ENCODE measurements around the gene ADAM19.

Gene ADAM19

DNA sequence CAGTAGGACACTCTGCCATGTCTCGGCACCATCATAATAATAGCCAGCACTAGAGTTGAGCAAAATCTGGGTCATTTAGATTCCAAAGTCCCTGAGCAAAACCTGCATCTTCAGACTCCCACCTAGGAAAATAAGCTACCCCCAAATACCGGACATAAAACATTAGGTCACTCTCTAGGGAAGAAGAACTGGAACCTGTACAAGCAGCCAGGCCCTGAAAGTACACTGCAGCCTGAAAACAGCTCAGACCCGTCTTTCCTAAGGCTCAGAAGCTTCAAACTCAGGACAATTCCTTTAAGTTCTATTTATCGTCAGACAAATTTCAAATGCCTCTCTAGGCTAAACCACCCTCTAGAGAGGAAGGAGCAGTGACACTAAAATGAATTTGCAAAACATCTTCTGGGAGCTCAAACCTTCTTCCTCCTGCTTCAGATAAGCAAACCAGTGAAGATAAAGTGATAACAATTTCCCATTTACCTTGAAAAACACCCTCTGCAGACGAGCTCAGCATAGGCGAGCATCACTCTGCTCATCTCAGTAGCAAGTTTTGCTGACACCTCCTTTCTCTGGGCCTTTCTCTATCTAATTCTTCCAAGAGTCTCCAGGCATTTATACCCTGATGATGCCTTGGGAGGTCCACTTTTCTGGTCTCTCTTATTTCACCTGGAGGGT, 34.0 kb downstream of the ADAM19 start:
- DNase-seq = no peak

DNA sequence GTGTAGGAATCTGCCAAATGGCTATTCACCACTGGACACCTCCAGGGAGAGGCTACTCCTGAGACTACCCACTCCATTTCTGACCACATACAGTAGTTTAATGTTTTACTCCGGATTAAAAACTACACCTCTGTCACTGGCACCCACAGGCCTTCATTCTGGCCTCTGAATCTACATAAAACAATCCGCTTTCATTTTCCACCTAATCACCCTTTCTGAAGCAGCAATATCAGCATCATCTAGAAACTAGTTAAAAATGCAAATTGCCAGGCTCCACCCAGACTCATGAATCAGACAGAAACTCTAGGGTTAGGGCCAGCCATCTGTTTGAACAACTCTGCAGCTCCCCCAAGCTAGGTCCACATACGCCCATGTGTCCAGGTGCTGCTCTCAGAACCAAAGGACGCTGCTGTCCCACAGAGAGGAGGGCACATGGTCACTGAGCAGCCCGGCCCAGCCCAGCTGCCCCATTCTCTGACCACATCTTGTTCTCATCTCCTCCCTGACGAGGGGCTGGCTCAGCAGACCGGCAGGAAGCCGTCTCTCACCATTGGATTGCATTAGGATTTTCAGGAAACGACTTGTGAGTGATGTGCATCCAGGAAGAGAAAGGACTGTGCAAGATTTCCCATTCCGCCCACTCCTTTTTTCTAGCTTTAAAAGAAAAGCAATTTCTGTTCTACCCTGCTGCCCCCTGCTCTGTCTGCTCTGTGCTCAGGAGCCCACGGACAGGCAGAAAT, 34.7 kb downstream of the ADAM19 start:
- no peak for DNase-seq

DNA sequence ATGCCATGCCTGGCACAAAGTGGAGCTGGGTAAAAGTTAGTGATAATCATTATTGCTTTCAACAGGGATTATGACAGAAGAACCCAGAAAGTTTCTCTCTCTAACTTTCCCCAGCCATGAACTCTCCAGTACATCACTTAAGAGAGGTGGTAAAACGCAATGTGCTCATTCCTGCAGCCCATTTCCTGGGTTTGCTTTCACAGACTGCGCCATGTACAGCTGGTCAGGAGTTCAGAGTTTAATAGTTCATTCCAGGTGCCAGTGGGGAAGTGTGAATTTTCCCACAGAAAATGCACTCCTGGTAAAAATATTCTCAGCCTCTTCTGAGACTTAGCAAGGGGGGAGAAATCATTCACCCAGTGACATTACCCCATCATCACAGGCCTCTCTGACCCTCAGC, 35.5 kb downstream of the ADAM19 start:
- DNase-seq = no peak

DNA sequence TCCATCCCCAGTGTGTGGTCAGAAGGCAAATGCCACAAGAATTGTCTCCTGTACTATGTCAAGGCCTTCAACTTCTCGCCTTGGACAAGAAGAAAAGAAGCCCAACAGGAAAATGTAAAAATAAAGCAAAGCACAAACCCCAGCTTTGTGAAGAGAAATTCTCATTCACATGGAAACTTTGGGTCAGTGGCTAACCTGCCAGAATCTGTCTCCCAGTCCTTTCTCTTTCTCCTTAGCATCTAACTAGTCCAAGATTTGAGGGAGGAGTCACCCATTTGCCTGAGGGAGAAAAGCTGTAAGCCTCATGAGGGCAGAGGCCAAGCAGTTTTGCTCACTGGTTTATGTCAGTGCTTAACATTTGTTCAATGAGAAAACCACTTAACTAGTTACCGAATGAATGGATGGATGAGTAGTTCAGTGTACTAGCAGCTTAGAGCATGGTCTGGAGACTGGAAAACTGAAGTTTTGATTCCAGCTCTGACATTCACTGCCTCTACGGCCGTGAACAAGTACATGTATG, 36.0 kb downstream of the ADAM19 start:
- DNase-seq = no peak

DNA sequence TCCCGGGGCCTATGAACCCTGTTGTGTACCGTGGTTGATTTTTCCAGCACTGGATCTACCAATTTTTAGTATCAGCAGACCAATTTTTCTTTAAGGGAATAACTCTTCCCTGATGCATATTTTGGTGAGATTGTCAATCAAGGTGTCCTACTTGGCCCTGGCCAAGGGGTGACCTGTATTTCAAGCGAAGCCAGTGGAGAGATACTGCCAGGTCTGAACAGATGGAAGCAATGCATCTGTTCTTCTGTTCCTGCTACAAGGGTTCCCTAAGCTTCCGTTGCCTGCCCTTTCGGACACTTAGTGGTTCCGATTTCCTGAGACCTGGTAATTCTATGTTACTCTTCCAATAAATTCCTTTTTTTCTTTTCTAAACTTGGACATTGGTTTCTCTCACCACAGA, 37.3 kb downstream of the ADAM19 start:
- no peak for DNase-seq

DNA sequence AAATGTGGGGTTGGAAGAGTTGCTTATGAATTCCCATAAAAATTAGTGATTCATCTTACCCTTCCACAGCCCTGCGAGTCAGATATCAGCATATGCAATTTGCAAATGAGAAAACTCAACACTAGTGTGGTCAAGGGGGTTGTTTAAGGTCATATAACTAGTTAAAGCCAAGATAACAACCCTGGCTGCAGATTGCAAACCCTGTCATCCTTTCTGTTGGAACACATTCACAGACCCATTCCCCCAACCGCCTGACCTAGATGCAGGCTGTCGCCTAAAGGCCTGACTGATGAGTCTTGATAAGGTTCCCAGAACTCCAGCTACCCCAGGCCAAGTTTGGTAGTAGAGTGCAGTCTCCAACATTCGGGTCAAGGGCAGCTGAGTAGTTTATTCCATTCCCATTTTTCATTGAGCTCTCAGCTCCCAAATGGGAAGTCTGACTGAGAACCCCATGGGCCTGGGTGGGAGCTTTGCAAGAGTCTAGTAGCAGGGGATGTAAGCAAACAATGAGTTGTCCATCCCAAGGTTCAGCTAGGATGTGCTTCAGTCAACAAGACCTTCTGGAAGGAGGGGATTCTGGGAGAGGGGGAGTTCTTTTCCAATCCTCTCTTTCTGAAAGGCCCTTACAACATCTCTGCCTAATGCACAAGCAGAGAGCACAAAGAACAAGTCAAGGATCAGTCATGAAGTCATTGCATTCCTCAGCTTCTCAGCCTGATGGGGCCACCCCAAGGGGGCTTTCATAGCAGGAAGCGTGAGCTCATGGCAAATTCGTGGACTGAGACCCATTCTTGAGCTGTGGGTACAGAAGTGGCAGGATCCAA, 40.3 kb downstream of the ADAM19 start:
- no peak for DNase-seq

DNA sequence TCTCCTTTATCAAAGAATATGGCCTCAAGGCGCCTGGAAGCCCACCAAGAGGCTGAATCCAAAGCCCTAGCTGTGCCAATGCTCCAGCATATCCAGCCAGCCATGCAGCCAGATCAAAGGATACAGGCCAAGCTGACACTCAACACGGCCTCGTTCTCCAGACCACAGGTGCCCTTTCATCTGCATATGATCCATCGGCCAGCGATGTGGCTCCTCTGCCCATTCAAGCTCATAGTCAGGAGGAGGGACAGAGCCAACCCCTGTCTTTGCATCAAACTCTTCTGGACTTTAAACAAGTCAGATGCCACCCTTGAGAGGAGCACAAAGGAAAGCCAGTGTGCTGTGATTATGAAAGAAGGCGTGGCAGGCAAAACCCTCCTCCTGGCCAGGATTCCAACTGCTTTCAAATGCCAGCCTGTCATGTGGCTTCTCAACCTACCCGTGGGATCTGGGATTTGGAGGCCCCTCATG, 42.5 kb downstream of the ADAM19 start:
- no peak for DNase-seq

DNA sequence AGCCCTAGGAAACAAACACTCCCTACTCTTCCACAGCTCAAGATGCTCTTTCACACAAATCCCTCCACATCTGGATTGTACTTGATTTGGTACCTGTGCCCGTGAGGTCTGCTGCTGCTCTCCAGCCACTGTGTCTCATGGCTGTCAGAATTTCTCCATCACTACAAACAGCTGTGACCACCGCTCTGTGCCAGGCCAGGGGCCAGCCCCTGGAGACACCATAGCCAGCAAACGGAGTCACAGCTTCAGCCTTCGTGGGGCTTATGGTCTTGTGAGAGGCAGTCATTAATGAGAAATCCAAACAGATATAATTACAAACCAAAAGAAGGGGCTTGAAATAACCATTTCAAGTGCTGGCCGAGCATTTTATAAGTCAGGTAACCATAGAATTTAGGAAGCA, 43.6 kb downstream of the ADAM19 start:
- DNase-seq = no peak

DNA sequence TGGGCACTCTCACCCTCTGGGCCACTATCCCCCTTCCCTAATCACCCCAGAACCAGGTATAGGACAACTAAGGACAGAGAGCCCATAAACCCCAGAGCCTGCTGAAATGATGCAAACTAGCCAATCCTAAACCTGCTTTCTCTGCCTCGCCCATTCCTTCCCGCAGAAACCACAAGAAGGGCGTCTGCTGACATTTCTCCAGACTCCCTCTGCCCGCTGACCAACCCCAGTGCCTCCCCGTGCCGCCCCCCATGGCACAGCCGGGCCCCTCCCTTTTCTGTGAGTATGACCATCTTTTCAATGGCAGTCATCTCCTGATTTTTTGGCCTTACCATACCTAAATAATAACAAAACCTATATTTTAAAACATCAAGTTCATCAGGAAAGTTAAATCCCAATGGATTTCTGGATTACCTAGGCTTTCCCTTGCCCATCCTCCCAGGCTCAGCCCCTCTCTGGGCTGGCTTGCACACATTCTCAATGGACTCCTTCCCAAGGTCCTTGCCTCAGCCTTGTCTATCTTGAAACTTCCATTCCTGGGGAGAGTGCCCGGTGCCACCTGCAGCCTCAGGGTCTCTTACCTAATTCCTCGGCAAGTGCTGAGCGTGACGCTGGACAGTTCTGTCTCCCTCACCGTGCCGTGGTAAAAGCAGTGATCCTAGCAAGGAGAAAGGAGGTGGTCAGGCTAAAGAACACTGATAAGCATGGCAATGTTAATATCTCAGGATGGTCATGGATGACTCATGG, 45.2 kb downstream of the ADAM19 start:
- DNase-seq = no peak

DNA sequence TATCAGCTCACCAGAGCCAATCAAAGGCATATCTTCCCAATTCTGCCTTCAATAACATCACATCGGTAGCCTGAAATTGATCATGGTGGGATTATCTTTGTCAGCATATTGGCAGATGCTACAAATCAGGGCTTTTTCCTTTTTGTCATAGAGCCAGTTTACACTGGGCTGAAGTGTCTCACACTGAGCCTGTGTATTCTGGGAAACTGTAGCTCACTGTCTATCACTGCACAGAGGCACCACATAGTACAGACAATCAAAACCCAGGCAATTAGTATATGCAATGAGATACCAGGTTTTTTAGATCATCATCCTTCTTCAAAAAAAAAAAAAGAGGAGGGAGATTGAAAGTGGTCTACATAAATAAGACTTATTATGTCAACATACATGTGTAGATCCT, 46.6 kb downstream of the ADAM19 start:
- no peak for DNase-seq

DNA sequence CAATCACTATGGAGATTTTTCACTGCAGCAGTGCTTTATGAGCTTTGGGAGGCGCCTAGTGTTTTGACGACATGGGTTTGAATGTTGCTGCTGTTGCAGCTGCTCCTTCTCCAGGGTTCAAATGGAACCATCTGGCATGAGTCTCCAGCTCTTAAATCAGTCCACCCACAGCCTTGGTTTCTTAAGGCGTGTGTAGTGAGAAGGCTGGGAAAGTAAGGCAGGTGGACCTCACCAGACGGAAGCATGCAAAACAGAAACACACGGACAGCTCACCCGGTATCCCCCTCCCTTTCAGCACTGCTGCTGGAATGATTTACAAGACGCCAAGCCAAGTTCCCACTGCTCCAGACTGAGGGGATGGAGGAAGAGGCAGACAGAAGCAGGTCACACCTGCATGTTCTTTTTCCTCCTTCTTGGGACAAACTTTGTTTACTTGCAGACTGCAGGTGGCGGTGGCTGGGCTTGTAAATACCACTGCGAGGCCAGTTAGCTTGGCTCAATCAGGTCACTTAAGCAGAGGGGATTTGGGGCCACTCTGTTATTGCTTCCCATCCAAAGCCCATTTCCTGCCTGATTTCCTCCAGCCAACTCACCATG, 47.4 kb downstream of the ADAM19 start:
- no peak for DNase-seq

DNA sequence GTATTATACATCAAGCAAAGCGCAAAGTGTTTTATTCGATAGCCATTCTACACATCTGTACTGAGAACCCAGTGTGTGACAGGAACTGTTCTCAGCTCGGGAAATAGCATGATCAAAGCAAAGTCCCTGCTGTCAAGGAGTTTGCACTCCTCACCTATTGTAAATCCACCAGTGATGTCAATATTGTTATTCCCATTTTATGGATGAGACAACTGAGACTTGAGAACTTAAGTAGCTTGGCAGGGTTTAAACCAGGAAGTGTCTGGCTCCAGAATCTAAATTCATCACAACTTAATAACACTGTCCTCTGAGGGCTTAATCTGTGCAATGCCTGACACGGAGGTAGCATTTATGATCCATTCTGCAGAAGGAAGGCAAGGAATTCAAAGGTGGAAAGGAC, 50.7 kb downstream of the ADAM19 start:
- DNase-seq = no peak

DNA sequence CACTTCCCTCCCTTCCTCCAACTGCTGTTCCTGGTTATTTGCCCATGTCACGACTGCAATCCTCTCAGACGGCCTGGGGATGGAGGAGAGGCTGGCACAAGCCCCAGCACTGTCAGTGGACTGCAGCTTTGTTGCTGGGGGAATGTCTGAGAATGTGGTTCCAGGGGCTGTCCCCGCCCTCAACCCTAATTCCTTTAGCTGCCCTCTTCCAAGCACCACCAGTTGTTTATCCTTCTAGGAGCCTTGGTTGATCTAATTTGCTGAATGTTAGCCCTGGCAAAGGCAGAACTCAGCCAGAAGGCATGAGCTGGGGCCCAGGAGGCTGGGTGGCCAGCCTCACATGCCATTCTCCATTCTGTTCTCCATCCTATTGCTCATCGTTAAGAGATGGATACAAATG, 51.6 kb downstream of the ADAM19 start:
- DNase-seq = no peak

DNA sequence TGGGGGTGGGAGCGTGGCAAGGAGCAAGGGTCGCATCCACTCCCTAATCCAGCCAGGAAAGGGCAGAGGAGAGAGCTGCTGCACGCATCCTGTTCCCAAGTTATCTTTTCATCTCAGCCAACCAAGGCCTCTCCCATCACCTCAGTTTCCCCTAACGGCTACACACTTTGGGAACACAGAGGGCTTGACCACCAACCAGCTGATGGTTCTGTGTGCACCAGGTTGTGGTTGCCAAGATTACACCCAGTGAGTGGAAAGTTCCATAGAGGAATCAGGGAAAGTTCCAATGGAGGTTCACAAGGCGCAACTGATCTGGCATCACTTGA, 53.9 kb downstream of the ADAM19 start:
- no peak for DNase-seq

DNA sequence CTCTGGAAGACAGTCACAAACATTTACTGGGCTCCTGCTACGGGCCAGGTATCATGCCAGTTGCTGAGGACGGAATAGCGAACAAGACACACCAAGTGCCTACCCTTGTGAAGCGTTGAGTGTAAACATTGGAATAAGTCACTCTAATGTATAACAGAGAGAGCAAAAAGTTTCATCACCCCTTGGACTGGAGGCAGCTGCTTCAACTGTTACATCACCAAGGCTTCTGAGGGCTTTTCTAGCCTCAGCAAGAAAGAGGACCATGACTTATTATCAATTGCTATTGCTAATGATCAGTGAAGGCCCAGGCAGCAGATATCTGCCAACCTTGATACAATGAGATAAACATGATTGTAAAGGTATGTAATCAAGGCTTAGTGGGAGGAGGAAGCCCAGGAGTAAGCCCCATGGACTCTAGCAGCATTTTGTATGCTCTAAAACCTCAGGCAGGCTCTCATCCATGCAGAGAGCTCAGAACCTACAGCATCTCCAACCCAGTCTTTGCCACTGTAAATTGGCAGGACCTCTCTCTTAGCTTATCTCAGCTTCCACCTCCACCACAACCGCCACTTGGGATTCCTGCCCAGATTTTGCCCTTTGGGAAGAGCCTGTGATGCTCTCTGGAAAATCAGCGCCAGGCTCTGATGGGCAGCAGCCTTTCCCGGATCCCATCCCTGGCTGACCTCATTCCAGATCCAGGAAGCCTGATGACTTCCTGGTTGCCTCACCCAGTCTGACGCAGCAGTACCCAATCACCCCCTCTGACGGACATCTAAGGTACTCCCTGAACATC, 54.5 kb downstream of the ADAM19 start:
- DNase-seq = no peak

DNA sequence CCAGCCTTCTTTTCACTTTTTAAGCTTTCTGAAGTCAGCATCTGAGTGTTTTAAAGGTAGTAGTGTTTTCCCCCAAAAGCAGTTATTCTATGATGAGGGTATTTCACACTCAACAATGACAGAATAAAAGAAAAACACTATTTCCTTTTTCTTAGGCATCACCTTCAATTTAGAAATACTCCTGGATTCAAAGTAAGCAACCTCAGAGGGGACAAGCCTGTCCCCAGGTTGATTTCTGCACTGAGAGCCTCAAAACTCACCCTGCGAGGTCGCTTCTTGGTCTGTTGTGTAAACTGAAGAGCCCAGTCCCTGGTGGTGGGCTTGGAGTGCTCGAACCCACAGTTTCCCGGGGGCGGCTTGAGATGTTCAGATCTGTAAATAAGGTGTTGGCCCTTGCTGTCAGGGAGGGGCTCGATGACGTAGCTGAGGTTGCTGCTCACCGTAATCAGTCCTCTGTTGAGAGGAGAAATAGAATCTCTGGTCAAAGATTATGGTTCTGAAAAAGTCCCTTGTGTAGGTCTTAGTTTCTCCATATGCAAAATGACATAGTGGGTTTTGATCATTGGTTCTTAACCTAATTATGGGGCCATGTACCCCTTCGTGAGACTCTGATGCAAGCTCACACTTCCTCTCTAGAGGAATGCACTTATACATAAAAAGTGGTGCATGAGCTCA, 55.9 kb downstream of the ADAM19 start:
- DNase-seq = no peak

DNA sequence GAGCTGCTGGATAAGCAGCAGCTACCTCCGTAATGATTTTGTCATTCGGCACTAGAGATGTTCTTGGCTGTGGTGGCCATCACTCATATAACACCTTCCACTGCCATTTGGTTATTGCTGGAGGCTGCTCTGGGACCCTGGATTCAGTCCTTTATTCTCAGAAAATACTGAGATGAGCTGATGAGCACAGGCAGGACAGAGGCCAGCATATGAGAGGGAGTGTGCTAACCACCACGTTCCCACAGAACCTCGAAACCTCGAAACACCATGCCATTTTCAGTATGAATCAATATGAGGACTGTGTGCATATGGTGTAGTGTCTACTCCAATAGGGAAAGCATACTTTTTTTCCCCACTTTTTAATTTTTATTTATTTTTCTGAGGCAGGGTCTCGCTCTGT, 56.6 kb downstream of the ADAM19 start:
- DNase-seq = no peak

DNA sequence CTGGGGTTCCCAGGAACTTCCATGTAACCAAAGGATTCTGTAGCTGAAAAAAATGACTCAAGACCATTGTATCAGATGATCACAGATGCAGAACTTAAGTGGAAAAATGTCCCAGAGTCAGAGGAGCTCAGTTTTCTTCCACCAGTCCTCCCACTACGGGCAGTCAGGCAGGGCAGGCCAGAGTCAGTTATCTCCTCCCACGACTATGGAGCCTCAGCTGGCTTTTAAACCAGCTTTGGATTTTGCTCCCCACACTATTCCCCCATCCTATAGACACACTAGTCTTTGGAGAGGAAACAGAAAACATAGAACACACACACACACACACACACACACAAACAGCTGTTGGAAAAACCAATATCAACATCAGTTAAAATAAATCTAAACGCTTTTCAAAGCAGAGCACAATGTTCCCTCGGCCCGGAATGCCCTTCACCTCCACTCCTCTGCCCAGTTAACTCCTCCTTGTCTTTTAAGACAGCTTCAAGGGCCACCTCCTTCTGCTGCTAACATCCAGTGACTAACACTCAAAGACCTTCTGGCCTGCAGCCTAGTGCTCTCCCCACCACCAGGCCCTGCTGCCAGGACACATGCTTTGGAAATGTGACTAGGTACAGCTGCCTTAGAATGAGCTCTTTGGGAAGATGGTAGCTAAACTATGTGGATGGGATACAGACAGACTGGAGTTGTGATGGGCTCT, 58.8 kb downstream of the ADAM19 start:
- DNase-seq = no peak

DNA sequence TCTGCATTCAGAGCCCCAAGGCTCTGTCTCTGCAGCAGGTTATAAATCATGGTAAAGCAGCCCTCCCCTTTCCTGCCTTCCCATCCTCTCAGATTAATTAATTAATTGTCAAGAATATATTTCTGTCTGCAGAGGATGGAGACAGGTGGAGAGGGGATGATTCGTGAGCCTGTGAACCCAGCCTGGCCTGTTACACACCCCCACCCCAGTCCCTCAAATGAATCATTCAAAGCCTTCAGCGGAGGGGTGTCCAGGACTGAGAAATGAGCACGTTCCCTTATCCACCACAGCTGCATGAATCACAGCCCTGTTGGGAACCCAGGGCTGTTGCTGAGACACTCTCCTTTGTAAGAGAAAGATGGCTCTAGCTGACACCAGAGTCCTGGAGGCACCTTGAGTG, 59.6 kb downstream of the ADAM19 start:
- DNase-seq = no peak

DNA sequence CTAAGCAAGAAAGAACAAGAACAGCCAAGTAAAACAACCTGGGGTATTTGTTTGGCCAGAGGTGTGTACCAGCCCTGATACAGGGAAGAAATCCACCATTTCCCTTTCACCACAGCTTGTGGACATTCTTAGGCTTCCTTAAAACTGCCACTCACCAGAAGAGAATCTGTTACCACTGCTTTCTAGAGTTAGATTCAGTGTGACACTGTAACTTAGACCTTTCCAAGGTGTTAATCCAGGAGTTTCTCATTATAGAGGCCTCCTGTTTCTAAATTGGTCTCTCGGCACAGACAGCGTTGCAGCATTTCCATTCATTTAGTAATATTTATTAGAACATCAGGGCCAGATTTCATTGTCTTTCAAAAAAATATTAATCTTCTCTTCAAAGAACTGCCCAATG, 60.6 kb downstream of the ADAM19 start:
- no peak for DNase-seq

DNA sequence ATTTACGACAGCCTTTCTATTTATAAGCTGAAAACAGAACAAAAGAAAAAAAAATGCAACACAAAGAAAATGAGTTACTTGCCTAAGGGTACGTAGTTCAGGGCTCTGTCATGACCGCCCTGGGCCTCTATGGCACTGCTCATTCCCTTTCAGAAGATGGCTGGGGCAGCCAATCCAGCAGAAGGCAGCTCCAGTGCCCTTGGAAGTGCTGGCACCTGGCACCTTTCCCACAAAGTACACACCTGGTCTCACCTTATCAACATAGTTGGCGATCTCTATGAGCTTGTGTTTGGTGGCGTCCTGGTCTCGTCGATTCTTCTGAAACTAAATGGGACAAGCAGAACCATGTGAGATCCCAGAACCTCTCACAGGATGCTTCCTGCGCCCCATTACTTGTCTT, 62.4 kb downstream of the ADAM19 start:
- DNase-seq = no peak

All from NCI-H1105 treated with DMSO at 0.1 percent for 48 hours (cell line).